Progenitor cell of endocrine pancreas (in vitro differentiated cells): ENCODE results near the gene OAS3. TPM values are rescaled to one million over a fixed set of nuclear protein-coding genes. Genes with fewer than 3 reads are reported as not detected.

ENCODE experiments used
- DNase-seq: peaks from one replicate; pipeline ENCODE4 v3.0.0; 2021; ENCODE audit warnings: low spot score; ENCODE audit not compliant: unreplicated experiment
- H3K27ac Mint-ChIP-seq: 2 replicates; pipeline ENCODE4 v1.8.0; 2021; ENCODE audit warnings: mild to moderate bottlenecking, moderate library complexity, mixed read lengths
- H3K27me3 Mint-ChIP-seq: 2 replicates; pipeline ENCODE4 v1.8.0; 2021; ENCODE audit warnings: mixed read lengths
- H3K36me3 Mint-ChIP-seq: 2 replicates; pipeline ENCODE4 v1.8.0; 2022; ENCODE audit warnings: mixed read lengths; ENCODE audit not compliant: insufficient read depth
- H3K4me1 Mint-ChIP-seq: 2 replicates; pipeline ENCODE4 v1.8.0; 2021; ENCODE audit warnings: low read depth, mixed read lengths
- H3K4me3 Mint-ChIP-seq: 2 replicates; pipeline ENCODE4 v1.8.0; 2021; ENCODE audit warnings: low read depth, mild to moderate bottlenecking, moderate library complexity, mixed read lengths
- H3K9me3 Mint-ChIP-seq: 2 replicates; pipeline ENCODE4 v1.8.0; 2021; ENCODE audit warnings: low read depth, mixed read lengths
- CTCF ChIP-seq: fragments of 200-600 bp; sonication (generic); IDR thresholded peaks from one replicate; pipeline ENCODE4 v1.5.0; 2021; ENCODE audit warnings: antibody characterized with exemption, mild to moderate bottlenecking; ENCODE audit not compliant: unreplicated experiment
- total RNA-seq: library from RNA; stranded (reverse); gene quantifications from 2 replicates; pipeline ENCODE4 v1.2.1, GENCODE V29; 2021

The OAS3 gene
- total RNA-seq, 1 donor from 2014 or later = 1.1 TPM

- H3K4me1 Mint-ChIP-seq = peaks cover 4% of the 10 kb centered on the region
- TF ChIP-seq CTCF = no peak
- H3K4me3 Mint-ChIP-seq = no peak overlapping the region
- peaks cover under 1% of the 10 kb centered on the region for H3K9me3 Mint-ChIP-seq
- no peaks in the 10 kb centered on the region for H3K36me3 Mint-ChIP-seq
- peaks cover 46% of the 10 kb centered on the region for H3K27me3 Mint-ChIP-seq
- DNase-seq = no peak
- no peak overlapping the region for H3K27ac Mint-ChIP-seq
Observed at GRCh38 chr12:113016796-113017195, 78.5 kb downstream of the OAS3 start.

GRCh38 chr12:113019025-113019424 is 80.8 kb downstream of the OAS3 start:
- peaks cover 61% of the 10 kb centered on the region for H3K27me3 Mint-ChIP-seq
- H3K36me3 Mint-ChIP-seq = no peaks in the 10 kb centered on the region
- no peak overlapping the region for H3K4me3 Mint-ChIP-seq
- no peak overlapping the region for H3K27ac Mint-ChIP-seq
- TF ChIP-seq CTCF = no peak
- no peaks in the 10 kb centered on the region for H3K9me3 Mint-ChIP-seq
- H3K4me1 Mint-ChIP-seq = peaks cover 4% of the 10 kb centered on the region
- no peak for DNase-seq

GRCh38 chr12:113021500-113021899 is 83.2 kb downstream of the OAS3 start:
- H3K36me3 Mint-ChIP-seq = no peaks in the 10 kb centered on the region
- peaks cover 56% of the 10 kb centered on the region for H3K27me3 Mint-ChIP-seq
- no peak overlapping the region for H3K4me3 Mint-ChIP-seq
- DNase-seq = no peak
- no peak for TF ChIP-seq CTCF
- no peak overlapping the region for H3K27ac Mint-ChIP-seq
- peaks cover 3% of the 10 kb centered on the region for H3K9me3 Mint-ChIP-seq
- peaks cover 4% of the 10 kb centered on the region for H3K4me1 Mint-ChIP-seq

Other genes with a start within 250 kb of the OAS3 start
- gene RPH3A, start 146.7 kb upstream of the OAS3 start, total RNA-seq = not detected in 2 replicates
- 0.38 TPM in 1 of 2 replicates, not detected in the other for gene OAS1, start 31.5 kb upstream of the OAS3 start, total RNA-seq
- gene OAS2, start 40.0 kb downstream of the OAS3 start, total RNA-seq = not detected in 2 replicates
- gene DTX1, start 118.3 kb downstream of the OAS3 start, total RNA-seq = 1.8 TPM in 2 replicates
- 0.36 and 0.46 TPM in 2 replicates for gene RASAL1, start 197.3 kb downstream of the OAS3 start, total RNA-seq
- gene CFAP73, start 211.2 kb downstream of the OAS3 start, total RNA-seq = not detected in 2 replicates
- gene DDX54, start 247.0 kb downstream of the OAS3 start, total RNA-seq = 61.5 and 66.1 TPM in 2 replicates
- gene RITA1, start 247.2 kb downstream of the OAS3 start, total RNA-seq = 15.6 and 16.2 TPM in 2 replicates